Coronary artery (tissue), 2 donors: Measurements from ENCODE around the gene PRKCE.

Source experiments
- DNase-seq: peaks from one replicate; pipeline ENCODE4 v3.0.0-alpha.2; 2017; ENCODE audit warnings: low spot score
- H3K27ac ChIP-seq, 2 donors: fragments of 200-600 bp; sonication (generic); one replicate each; pipeline ENCODE4 v1.5.1; 2016 to 2019
- H3K4me3 ChIP-seq: fragments of 200-600 bp; sonication (generic); 2 replicates; pipeline ENCODE4 v1.5.1; 2016; ENCODE audit warnings: mild to moderate bottlenecking, moderate library complexity
- TF ChIP-seq, protein P1 (sequence below): fragments of 200-600 bp; sonication (generic); IDR thresholded peaks from one replicate; pipeline ENCODE4 v1.5.1; 2019; ENCODE audit warnings: antibody characterized with exemption

PRKCE gene

DNA sequence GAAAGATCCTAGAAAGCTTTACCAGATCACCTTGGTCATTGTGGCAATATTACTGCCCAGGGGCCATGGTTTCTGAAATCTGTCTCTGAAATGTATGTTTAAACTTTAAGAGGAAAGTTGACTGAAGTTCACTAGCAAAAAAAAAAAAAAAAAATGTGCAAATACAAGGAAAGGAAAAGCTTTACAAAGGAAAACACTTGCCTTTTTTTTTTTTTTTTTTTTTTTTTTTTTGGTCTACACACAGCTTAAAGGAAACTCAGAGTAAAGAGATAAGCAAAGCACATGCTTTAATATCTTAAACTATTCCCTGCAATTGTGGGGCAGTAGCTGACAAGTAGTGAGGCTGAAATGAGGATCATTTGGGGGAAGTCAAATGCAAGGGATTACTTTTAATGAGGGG is 471.5 kb downstream of the PRKCE start:
- H3K4me3 ChIP-seq, result no peak overlapping the region
- no peak overlapping the region for H3K27ac ChIP-seq
- TF ChIP-seq, protein P1, sequence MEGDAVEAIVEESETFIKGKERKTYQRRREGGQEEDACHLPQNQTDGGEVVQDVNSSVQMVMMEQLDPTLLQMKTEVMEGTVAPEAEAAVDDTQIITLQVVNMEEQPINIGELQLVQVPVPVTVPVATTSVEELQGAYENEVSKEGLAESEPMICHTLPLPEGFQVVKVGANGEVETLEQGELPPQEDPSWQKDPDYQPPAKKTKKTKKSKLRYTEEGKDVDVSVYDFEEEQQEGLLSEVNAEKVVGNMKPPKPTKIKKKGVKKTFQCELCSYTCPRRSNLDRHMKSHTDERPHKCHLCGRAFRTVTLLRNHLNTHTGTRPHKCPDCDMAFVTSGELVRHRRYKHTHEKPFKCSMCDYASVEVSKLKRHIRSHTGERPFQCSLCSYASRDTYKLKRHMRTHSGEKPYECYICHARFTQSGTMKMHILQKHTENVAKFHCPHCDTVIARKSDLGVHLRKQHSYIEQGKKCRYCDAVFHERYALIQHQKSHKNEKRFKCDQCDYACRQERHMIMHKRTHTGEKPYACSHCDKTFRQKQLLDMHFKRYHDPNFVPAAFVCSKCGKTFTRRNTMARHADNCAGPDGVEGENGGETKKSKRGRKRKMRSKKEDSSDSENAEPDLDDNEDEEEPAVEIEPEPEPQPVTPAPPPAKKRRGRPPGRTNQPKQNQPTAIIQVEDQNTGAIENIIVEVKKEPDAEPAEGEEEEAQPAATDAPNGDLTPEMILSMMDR, result no peak
- DNase-seq, result no peak

DNA sequence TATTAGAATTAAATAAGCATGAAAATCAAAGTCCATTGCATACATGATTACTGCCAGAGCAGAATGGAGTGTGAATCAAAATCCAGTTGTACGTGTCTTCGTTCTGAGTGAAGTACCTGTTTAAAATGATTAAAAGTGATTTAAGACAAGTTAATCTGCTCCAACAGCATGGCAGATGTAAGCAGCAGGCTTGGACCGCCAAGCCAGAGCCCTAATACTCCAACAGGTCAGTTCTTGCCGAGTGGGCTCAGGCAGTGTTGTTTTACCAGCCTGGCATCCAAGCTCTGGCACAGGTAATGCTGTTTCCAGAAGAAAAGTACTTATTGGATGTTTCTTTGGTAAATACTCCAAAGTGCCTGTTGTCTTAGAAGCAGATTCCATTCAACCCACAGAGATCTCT is 474.3 kb downstream of the PRKCE start:
- TF ChIP-seq, protein P1, result no peak
- Histone ChIP-seq H3K27ac (no peak overlapping the region), H3K4me3 (no peak overlapping the region)
- no peak for DNase-seq

DNA sequence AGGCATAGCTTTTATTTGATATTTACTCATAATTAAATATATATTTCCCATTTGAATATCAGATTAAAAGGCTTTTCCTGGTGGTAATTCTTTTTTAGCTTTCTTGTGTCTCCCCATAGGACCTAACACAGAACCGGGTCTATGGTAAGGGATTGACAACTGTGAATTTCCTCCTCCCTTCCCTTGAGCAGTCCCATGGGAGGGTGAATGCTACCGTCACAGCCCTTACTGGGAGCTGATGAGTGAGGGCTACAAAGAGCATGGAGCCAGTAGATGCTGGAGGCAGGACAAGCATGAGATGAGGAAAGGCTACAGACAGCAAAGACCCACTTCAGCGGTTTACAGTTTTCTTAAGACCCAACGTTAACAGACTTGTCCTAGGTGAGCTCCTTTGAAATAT is 475.1 kb downstream of the PRKCE start:
- no peak for DNase-seq
- H3K27ac ChIP-seq, result no peak overlapping the region
- TF ChIP-seq, protein P1, result no peak
- H3K4me3 ChIP-seq, result no peak overlapping the region

DNA sequence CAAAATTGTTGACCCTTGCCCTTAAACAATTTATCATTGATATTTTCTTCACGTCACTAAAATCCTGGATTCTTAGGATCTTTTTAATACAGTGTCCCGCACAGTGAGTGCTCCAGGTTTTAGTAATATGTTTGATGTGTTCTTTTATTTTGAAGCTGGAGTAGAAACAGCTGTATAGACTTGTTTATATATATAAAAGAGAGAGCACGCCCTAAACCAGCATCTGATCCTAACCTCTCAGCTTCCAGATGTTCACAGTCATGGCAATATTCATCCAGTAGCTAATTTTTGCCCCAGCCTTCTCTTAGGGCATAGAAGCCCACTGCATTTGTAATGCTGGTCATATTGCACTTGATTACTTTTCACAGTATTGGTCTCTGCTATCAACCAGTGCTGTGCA is 475.7 kb downstream of the PRKCE start:
- H3K27ac ChIP-seq, result no peak overlapping the region

DNA sequence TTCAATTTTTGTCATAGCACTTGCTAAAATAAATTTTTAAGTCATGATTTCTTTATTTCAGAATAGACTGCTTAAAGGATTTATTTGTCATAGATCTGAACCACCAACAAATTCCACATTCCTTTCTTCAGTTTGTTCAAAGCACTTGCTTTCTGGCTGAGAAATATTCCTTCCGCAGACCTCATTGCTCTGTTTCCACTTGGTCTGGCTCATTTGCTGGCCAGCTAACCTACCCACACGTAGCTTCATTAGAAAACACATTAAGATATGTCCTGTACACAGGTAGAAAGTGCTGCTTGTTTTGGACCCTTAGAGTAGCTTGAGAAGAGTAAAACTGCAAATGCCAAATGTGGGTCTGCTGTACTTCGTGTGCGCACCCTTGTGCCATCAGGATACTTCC is 479.0 kb downstream of the PRKCE start:
- no peak for DNase-seq
- H3K27ac ChIP-seq, result no peak overlapping the region
- TF ChIP-seq, protein P1, result no peak
- no peak overlapping the region for H3K4me3 ChIP-seq

More for the DNA sequence above, 475.7 kb downstream of the PRKCE start:
- TF ChIP-seq, protein P1, result no peak
- H3K4me3 ChIP-seq, result no peak overlapping the region
- no peak for DNase-seq

DNA sequence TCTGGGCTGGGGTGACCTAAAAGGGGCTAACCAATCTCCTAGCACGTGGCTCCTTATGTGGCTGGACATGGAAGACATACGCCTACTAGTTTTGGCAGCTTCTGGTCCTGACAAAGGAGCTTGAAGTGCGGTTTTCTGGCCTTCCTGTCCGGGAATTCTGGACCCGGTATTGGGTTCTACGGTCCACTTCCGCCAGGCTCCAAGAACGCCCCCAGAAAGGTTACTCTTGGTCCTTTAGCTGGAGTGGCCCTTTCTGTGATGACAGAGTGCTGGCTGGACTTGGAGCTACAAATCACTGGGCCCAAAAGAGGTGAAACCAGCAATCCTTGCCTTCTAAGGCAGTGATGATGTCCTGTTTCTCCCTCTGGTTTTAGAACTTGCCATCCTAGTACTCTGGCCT is 481.5 kb downstream of the PRKCE start:
- no peak for DNase-seq
- Histone ChIP-seq H3K4me3 (no peak overlapping the region), H3K27ac (peak overlapping the region; percentile 55 to 92)
- TF ChIP-seq, protein P1, result no peak

DNA sequence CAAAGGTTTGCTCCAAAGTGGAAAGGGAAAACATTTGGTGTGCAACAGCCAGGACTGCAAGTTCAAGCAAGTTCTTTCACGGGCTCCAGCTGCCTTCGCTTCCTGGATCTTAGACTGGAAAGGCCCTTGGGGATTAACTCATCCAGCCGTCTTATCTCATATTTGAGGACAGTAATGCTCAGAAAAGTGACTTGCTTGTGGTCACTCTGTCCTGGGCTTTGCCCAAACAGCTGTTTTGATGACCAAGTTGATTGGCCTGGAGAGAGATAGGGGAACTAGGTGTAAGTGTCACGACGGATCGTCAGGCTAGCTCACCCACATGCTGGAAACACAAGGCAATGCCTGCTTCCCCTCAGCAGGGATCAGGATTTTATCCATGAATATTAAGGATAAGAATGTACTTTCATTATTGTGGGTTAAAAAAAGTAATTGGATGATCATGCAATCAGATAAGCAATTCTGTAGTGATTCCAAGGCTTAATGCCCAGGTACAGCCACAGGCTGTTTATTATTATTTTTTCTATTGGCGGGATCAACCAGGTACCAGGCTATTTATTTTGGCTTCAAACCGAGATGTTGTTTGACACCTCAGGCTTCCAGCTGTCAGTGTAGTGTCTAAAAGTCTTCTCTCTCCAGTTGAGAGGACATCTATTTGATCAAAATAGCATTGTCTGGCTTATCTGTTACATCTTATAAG is 483.2 kb downstream of the PRKCE start:
- no peak for DNase-seq
- TF ChIP-seq, protein P1, result no peak
- Histone ChIP-seq H3K27ac (peak overlapping the region; percentile 55 to 92), H3K4me3 (peak overlapping the region; percentile 1)
